Uterus (tissue), 2 donors: ENCODE data around the gene NEGR1.

ENCODE experiments used
- CTCF ChIP-seq, 4 experiments: fragments of 200-600 bp in 2 of 4; fragments of 450-650 bp in 2 of 4; sonication (generic) in 2 of 4; IDR thresholded peaks; one replicate each; pipeline ENCODE4 v1.5.1; 2016 to 2019; ENCODE audit warnings: antibody characterized with exemption in 4 of 4, mild to moderate bottlenecking in 2 of 4, moderate library complexity in 1 of 4
- POLR2A ChIP-seq, 2 donors: fragments of 450-650 bp; IDR thresholded peaks; one replicate each; pipeline ENCODE4 v1.6.1; 2016; ENCODE audit warnings: antibody characterized with exemption in 2 of 2, mild to moderate bottlenecking in 1 of 2, moderate library complexity in 1 of 2

- TF ChIP-seq CTCF (IDR thresholded peaks at IDR 0.05) (no peak), POLR2A (IDR thresholded peaks at IDR 0.05) (no peak)
Measured at GRCh38 chr1:72013161-72013560, 269.2 kb downstream of the NEGR1 start.
